Heart left ventricle (tissue), 13 donors: Measurements from ENCODE around the gene KIDINS220.

Experiments
- POLR2A ChIP-seq, 2 donors: fragments of 450-650 bp; IDR thresholded peaks; one replicate each; pipeline ENCODE4 v1.6.1; 2017; ENCODE audit warnings: antibody characterized with exemption in 2 of 2, mild to moderate bottlenecking in 2 of 2, moderate library complexity in 2 of 2
- TF ChIP-seq, protein P1 (sequence below), 12 donors: fragments of 200-600 bp; sonication (generic) in 4 of 12; IDR thresholded peaks; one replicate each; pipeline versions ENCODE4 v1.5.0 to v1.8.0; 2018 to 2022; ENCODE audit warnings: antibody characterized with exemption in 12 of 12, mild to moderate bottlenecking in 5 of 12
- donor health status: ischemic (EF 13 %, LVEDD 7.1; RV severe dilation, severe dysfunction).
- donor health status: DM: no; HTN: yes; CAD: no.
- donor health status: DM: no; HTN: no; CAD: no.
- donor health status: ischemic (EF 25% LVEDD 6.9; RV normal size, moderate dysfunction).
- donor health status: ischemic (EF 25% LVEDD 5.7; RV mildly dilated, moderate dysfunction).
- donor health status: ischemic (EF 35%, LVEDD 5.7; RV mildly dilated, moderate dysfunction).
- donor health status: nonischemic (EF 11% LVEDD 7.7; RV severe dilation, severe dysfunction).
- donor health status: DM: yes; HTN: yes; CAD: no.
- donor health status: PGD.
- donor health status: ischemic (EF 29% LVEDD 5.4; RV normal size, mild dysfunction).
- donor health status: nonischemic (EF 23%, LVEDD 6.1; RV moderate dilation, normal function).

DNA sequence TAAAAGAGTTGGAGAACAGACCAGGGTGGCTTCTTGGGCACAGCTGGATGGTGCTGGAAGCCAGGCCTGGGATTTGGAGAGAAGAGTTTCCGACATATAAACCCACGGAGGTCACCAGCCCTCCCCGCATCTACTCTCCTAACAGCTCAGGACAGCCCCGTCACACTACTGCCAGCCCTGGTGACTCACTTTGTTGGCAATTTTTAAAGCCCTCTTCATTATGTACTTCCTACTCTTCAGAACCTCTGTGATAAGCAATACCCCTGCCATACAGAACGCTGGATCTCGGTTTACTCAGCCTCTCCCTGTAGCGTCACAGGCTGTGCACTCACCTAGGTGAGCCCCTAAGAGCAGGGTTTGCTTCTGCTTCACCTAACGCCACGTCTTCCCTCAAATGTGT is 107.5 kb downstream of the KIDINS220 start:
- TF ChIP-seq, protein P1, sequence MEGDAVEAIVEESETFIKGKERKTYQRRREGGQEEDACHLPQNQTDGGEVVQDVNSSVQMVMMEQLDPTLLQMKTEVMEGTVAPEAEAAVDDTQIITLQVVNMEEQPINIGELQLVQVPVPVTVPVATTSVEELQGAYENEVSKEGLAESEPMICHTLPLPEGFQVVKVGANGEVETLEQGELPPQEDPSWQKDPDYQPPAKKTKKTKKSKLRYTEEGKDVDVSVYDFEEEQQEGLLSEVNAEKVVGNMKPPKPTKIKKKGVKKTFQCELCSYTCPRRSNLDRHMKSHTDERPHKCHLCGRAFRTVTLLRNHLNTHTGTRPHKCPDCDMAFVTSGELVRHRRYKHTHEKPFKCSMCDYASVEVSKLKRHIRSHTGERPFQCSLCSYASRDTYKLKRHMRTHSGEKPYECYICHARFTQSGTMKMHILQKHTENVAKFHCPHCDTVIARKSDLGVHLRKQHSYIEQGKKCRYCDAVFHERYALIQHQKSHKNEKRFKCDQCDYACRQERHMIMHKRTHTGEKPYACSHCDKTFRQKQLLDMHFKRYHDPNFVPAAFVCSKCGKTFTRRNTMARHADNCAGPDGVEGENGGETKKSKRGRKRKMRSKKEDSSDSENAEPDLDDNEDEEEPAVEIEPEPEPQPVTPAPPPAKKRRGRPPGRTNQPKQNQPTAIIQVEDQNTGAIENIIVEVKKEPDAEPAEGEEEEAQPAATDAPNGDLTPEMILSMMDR (IDR thresholded peaks at IDR 0.05) = no peak
- no peak for TF ChIP-seq POLR2A (IDR thresholded peaks at IDR 0.05)
